ENCODE measurements around the gene PGBD5. TPM values are rescaled to one million over a fixed set of nuclear protein-coding genes. Genes with fewer than 3 reads are reported as not detected.

Gene PGBD5
- total and polyA plus RNA-seq, 2 of the 13 experiments (the other 11 are each of a cell fraction or from before 2014, with no cell fraction given) = 0.04 to 0.13 TPM

DNA sequence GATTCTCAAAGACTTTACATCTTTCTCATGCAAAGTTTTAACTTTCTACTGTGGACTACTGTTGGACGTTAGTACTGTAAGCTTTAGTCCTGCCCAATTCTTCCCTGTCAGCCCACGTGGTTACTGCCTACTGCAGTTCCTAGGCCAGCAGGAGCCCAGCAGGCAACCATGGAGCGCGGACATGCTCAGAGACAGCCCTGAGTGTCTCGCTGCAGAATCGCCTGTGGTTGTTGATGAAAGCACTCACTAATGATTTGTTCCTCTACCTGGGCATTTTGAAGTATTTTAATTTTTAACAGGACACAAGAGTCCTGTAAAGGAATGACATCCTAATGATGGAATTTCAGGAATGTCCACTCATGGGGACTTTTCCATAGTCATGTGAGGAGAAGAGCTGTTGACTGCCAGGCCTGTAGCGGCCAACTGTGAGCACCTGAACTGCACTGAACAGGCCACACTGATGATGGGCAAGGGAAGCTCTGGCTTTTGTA, 44.1 kb downstream of the PGBD5 start:
- Histone ChIP-seq H3K79me2 (ENCODE audit: insufficient read depth, low read length) (no peaks in the 10 kb centered on the region), H3K27me3 (ENCODE audit: control insufficient read depth in 1 of 2, insufficient read depth in 2 of 2, low read length in 2 of 2) (no peaks in the 10 kb centered on the region), H3K4me2 (ENCODE audit: low read depth, low read length) (peak overlapping the region; percentile 14; the same call in 1 of the 2 replicates), H3K4me1 (ENCODE audit: insufficient read depth, low read length) (peaks cover 21% of the 10 kb centered on the region), H3K9me3 (ENCODE audit: low read length) (peaks cover 13% of the 10 kb centered on the region), H3K27ac (ENCODE audit: extremely low read length, insufficient read depth, low read length) (no peak overlapping the region), H3K36me3 (replicated peaks in 1 of 2; ENCODE audit: control insufficient read depth in 1 of 2, insufficient read depth in 2 of 2, low read length in 2 of 2) (no peaks in the 10 kb centered on the region), H3K9ac (ENCODE audit: insufficient read depth, low read depth, low read length) (no peak overlapping the region), H3K4me3 (replicated peaks in 1 of 3; ENCODE audit: insufficient read depth in 1 of 3, low read depth in 2 of 3, low read length in 3 of 3) (no peak overlapping the region; a peak in 1 of 6 replicates), H4K20me1 (ENCODE audit: insufficient read depth, low read length) (no peaks in the 10 kb centered on the region), H2AFZ (ENCODE audit: low read length) (no peak overlapping the region)
- peak; percentile 87 for ATAC-seq
- no peak for FAIRE-seq
- POLR2A ChIA-PET = no interaction called here
- in situ Hi-C loops (cut with HindIII; ENCODE audit: extremely low pct_ligation_motif_present, low pct_unique_long_range_greater_than_20kb) (no loop called here), intact Hi-C loops (cut with micrococcal nuclease; ENCODE audit: unreplicated experiment) (no loop called here)
- TF ChIP-seq DNMT1 (CRISPR knock-in tag; IDR thresholded peaks at IDR 0.05) = no peak
- peak; percentile 71 for TF ChIP-seq TEAD3 (CRISPR knock-in tag; optimal IDR thresholded peaks at IDR 0.05; ENCODE audit: borderline replicate concordance)
- TF ChIP-seq ZNF33B (CRISPR knock-in tag; IDR thresholded peaks at IDR 0.05) = no peak
- TF ChIP-seq JUNB (CRISPR knock-in tag; IDR thresholded peaks at IDR 0.05; ENCODE audit: borderline replicate concordance) = no peak
- TF ChIP-seq BHLHE40 (IDR thresholded peaks at IDR 0.05; ENCODE audit: low read length) = 0 out of 2 replicates have a peak, but pooled peaks have one; percentile 19
- no peak for TF ChIP-seq MIER2 (CRISPR knock-in tag; IDR thresholded peaks at IDR 0.05)
- TF ChIP-seq, protein P1, sequence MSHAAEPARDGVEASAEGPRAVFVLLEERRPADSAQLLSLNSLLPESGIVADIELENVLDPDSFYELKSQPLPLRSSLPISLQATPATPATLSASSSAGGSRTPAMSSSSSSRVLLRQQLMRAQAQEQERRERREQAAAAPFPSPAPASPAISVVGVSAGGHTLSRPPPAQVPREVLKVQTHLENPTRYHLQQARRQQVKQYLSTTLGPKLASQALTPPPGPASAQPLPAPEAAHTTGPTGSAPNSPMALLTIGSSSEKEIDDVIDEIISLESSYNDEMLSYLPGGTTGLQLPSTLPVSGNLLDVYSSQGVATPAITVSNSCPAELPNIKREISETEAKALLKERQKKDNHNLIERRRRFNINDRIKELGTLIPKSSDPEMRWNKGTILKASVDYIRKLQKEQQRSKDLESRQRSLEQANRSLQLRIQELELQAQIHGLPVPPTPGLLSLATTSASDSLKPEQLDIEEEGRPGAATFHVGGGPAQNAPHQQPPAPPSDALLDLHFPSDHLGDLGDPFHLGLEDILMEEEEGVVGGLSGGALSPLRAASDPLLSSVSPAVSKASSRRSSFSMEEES (CRISPR knock-in tag; IDR thresholded peaks at IDR 0.05) = 0 out of 2 replicates have a peak, but pooled peaks have one; percentile 31
- TF ChIP-seq, protein P2, sequence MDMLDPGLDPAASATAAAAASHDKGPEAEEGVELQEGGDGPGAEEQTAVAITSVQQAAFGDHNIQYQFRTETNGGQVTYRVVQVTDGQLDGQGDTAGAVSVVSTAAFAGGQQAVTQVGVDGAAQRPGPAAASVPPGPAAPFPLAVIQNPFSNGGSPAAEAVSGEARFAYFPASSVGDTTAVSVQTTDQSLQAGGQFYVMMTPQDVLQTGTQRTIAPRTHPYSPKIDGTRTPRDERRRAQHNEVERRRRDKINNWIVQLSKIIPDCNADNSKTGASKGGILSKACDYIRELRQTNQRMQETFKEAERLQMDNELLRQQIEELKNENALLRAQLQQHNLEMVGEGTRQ (IDR thresholded peaks at IDR 0.05; ENCODE audit: low read depth, low read length) = no peak
- TF ChIP-seq, protein P2 (CRISPR knock-in tag; IDR thresholded peaks at IDR 0.05; ENCODE audit: borderline replicate concordance) = peak; percentile 42; the same call in 1 of the 2 replicates
- 0 out of 2 replicates have a peak, but pooled peaks have one; percentile 22 for TF ChIP-seq SAP130 (CRISPR knock-in tag; IDR thresholded peaks at IDR 0.05; ENCODE audit: low read depth)
- TF ChIP-seq KAT7 (CRISPR knock-in tag; IDR thresholded peaks at IDR 0.05; ENCODE audit: borderline replicate concordance) = no peak
- TF ChIP-seq, protein P3, sequence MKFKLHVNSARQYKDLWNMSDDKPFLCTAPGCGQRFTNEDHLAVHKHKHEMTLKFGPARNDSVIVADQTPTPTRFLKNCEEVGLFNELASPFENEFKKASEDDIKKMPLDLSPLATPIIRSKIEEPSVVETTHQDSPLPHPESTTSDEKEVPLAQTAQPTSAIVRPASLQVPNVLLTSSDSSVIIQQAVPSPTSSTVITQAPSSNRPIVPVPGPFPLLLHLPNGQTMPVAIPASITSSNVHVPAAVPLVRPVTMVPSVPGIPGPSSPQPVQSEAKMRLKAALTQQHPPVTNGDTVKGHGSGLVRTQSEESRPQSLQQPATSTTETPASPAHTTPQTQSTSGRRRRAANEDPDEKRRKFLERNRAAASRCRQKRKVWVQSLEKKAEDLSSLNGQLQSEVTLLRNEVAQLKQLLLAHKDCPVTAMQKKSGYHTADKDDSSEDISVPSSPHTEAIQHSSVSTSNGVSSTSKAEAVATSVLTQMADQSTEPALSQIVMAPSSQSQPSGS (CRISPR knock-in tag; IDR thresholded peaks at IDR 0.05) = 0 out of 2 replicates have a peak, but pooled peaks have one; percentile 31
- TF ChIP-seq, protein P4, sequence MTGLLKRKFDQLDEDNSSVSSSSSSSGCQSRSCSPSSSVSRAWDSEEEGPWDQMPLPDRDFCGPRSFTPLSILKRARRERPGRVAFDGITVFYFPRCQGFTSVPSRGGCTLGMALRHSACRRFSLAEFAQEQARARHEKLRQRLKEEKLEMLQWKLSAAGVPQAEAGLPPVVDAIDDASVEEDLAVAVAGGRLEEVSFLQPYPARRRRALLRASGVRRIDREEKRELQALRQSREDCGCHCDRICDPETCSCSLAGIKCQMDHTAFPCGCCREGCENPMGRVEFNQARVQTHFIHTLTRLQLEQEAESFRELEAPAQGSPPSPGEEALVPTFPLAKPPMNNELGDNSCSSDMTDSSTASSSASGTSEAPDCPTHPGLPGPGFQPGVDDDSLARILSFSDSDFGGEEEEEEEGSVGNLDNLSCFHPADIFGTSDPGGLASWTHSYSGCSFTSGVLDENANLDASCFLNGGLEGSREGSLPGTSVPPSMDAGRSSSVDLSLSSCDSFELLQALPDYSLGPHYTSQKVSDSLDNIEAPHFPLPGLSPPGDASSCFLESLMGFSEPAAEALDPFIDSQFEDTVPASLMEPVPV (CRISPR knock-in tag; IDR thresholded peaks at IDR 0.05) = no peak
- WGBS (ENCODE audit: low lambda C conversion rate) = 8% methylated on average over 7 of the region's 7 CpGs
- DNase-seq (ENCODE audit: low spot score) = peak; percentile 43
- no TSS peak for BruUV-seq (replicated peaks)
- CTCF ChIA-PET (ENCODE audit: low intra/inter-chr PET ratio, low total read pairs) = no interaction called here
